ENCODE results near the gene GSE1.

- TF ChIP-seq CTCF (conservative IDR thresholded peaks at IDR 0.05; ENCODE audit: low read depth in 2 of 2) (no peak), ETS1 (IDR thresholded peaks at IDR 0.05) (no peak), POLR2AphosphoS5 (IDR thresholded peaks at IDR 0.05; ENCODE audit: low read depth) (no peak), JUNB (IDR thresholded peaks at IDR 0.05; ENCODE audit: unreplicated experiment) (no peak), CREB1 (CRISPR knock-in tag; IDR thresholded peaks at IDR 0.05; ENCODE audit: low read depth) (no peak), EZH2 (IDR thresholded peaks at IDR 0.05; ENCODE audit: low read depth, unreplicated experiment) (no peak), EZH2phosphoT487 (IDR thresholded peaks at IDR 0.05; ENCODE audit: unreplicated experiment) (no peak), REST (IDR thresholded peaks at IDR 0.05; ENCODE audit: unreplicated experiment) (no peak), NANOG (IDR thresholded peaks at IDR 0.05; ENCODE audit: borderline replicate concordance) (no peak), ZNF331 (CRISPR knock-in tag; IDR thresholded peaks at IDR 0.05; ENCODE audit: low read depth) (no peak), STAT1 (IDR thresholded peaks at IDR 0.05; ENCODE audit: unreplicated experiment) (no peak), ZNF114 (CRISPR knock-in tag; IDR thresholded peaks at IDR 0.05) (no peak)
Measured at GRCh38 chr16:85677383-85677967, 64.4 kb downstream of the GSE1 start.
